ENCODE measurements around the gene CHST8. TPM values are rescaled to one million over a fixed set of nuclear protein-coding genes. Genes with fewer than 3 reads are reported as not detected.

CHST8 gene
- total RNA-seq, 1 donor from 2014 or later = not detected

DNA sequence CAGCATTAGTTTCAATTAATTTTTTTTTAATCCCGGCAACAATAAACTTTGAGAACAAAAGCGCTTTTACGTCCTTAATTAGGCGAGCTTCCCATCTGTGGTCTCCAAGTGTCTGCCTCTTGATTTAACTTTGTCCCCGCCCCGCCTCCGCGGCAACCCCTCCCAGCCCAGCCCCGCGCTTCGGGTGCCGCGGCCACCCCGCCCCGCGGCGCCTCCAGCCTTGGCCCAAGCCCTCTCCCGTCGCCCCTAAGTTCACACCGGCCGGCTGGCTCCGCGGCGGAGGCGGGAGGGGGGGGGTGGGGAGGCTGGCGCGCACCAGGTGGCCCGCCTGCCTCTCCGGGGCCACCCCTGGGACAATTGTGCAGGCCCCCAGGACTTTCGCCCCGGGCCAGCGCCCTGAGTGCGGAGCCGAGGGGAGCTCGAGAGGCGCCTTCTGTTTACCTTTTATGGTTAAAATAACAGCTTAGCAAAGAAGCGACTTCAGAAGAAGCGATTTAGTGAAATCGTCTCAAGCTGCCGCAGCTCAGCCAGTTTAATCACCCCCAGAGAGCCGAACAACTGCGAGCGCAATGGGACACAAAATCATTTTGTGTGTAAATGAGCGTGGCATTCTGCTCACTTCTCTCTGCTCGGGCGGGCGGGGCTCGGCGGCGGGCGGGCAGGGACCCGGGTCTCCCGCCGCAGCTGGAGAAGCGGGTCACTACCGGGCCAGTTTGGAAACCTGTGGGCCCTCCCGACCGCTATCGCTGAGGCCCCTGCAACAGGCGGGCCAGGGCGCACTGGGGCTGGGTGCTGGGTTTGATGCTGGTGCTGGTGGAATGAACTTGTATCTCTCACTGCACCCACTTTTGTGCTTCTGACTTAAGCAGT is 176.3 kb downstream of the CHST8 start:
- H3K27ac ChIP-seq = peak overlapping the region; percentile 70 to 93
- peak overlapping the region; percentile 77 to 93 for H3K4me3 ChIP-seq
- H3K27me3 ChIP-seq = no peaks in the 10 kb centered on the region
- intact Hi-C loops (cut with DNase I) = loop anchor here (5.0 to 10.0 kb wide), 5 partner anchors 69 to 1467 kb away; partner anchors contain the start of genes FXYD7 and USF2
- peaks cover 4 to 6% of the 10 kb centered on the region in 2 donors for H3K4me1 ChIP-seq
- H3K36me3 ChIP-seq = peaks cover 5 to 14% of the 10 kb centered on the region in 2 donors
- H3K9me3 ChIP-seq = no peaks in the 10 kb centered on the region
- TF ChIP-seq, protein P1, sequence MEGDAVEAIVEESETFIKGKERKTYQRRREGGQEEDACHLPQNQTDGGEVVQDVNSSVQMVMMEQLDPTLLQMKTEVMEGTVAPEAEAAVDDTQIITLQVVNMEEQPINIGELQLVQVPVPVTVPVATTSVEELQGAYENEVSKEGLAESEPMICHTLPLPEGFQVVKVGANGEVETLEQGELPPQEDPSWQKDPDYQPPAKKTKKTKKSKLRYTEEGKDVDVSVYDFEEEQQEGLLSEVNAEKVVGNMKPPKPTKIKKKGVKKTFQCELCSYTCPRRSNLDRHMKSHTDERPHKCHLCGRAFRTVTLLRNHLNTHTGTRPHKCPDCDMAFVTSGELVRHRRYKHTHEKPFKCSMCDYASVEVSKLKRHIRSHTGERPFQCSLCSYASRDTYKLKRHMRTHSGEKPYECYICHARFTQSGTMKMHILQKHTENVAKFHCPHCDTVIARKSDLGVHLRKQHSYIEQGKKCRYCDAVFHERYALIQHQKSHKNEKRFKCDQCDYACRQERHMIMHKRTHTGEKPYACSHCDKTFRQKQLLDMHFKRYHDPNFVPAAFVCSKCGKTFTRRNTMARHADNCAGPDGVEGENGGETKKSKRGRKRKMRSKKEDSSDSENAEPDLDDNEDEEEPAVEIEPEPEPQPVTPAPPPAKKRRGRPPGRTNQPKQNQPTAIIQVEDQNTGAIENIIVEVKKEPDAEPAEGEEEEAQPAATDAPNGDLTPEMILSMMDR (IDR thresholded peaks at IDR 0.05) = no peak
- peak in 1 of 2 donors; percentile 75 for DNase-seq (ENCODE audit: low spot score in 2 of 2)

- Histone ChIP-seq H3K9me3 (no peaks in the 10 kb centered on the region), H3K4me1 (peaks cover 4 to 6% of the 10 kb centered on the region in 2 donors), H3K27ac (peak overlapping the region; percentile 70 to 93), H3K36me3 (peaks cover 5 to 14% of the 10 kb centered on the region in 2 donors), H3K27me3 (no peaks in the 10 kb centered on the region), H3K4me3 (peak overlapping the region; percentile 77 to 93)
- intact Hi-C loops (cut with DNase I) = loop anchor here (5.0 to 10.0 kb wide), 5 partner anchors 69 to 1466 kb away; partner anchors contain the start of genes FXYD7 and USF2
- TF ChIP-seq, protein P1 (IDR thresholded peaks at IDR 0.05) = no peak
- DNase-seq (ENCODE audit: low spot score in 2 of 2) = no peak
These were observed 176.9 kb downstream of the CHST8 start for GRCh38 chr19:33798681-33799111.

- Histone ChIP-seq H3K4me1 (peaks cover 4 to 11% of the 10 kb centered on the region in 2 donors), H3K27ac (no peak overlapping the region), H3K36me3 (peaks cover 5 to 17% of the 10 kb centered on the region in 2 donors), H3K9me3 (no peaks in the 10 kb centered on the region), H3K4me3 (peak overlapping the region in 1 of 2 donors; percentile 93), H3K27me3 (no peaks in the 10 kb centered on the region)
- no peak for DNase-seq (ENCODE audit: low spot score in 2 of 2)
- TF ChIP-seq, protein P1 (IDR thresholded peaks at IDR 0.05) = no peak
- intact Hi-C loops (cut with DNase I) = loop anchor here (5.0 to 10.0 kb wide), 5 partner anchors 68 to 1465 kb away; partner anchors contain the start of genes FXYD7 and USF2
These were observed 177.7 kb downstream of the CHST8 start for GRCh38 chr19:33799476-33799875.

- Histone ChIP-seq H3K4me1 (peaks cover 0 to 9% of the 10 kb centered on the region in 2 donors), H3K36me3 (peaks cover 5 to 17% of the 10 kb centered on the region in 2 donors), H3K27ac (no peak overlapping the region), H3K9me3 (no peaks in the 10 kb centered on the region), H3K4me3 (no peak overlapping the region), H3K27me3 (no peaks in the 10 kb centered on the region)
- intact Hi-C loops (cut with DNase I) = no loop called here
- TF ChIP-seq, protein P1 (IDR thresholded peaks at IDR 0.05) = no peak
- no peak for DNase-seq (ENCODE audit: low spot score in 2 of 2)
These were observed 178.4 kb downstream of the CHST8 start for GRCh38 chr19:33800012-33800680.

DNA sequence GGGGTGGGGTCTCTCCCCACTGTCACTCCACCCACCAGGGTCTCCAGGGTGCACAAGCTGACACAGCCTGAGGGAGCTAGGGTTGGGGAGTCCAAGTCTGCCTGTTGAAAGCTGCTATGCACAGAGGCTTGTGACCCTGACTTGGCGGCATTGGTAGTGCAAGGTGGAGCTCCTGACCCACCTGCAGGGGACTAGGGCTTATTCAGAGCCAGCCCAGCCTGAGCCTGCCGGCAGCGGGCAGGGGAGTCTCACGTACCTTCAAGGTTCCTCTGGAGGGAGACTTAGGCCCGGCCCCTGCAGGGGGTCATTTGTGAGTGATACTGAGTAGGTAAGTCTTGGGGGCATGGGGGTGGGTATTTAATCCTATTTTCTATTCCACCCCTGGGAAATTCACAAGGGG is 179.7 kb downstream of the CHST8 start:
- peaks cover 6 to 22% of the 10 kb centered on the region in 2 donors for H3K36me3 ChIP-seq
- TF ChIP-seq, protein P1 (IDR thresholded peaks at IDR 0.05) = no peak
- no peak overlapping the region for H3K27ac ChIP-seq
- DNase-seq (ENCODE audit: low spot score in 2 of 2) = no peak
- intact Hi-C loops (cut with DNase I) = no loop called here
- H3K9me3 ChIP-seq = no peaks in the 10 kb centered on the region
- peaks cover 0 to 9% of the 10 kb centered on the region in 2 donors for H3K4me1 ChIP-seq
- H3K4me3 ChIP-seq = no peak overlapping the region
- no peaks in the 10 kb centered on the region for H3K27me3 ChIP-seq
